Keratinocyte (primary cell): Measurements from ENCODE around the gene CYB5A. TPM values are rescaled to one million over a fixed set of nuclear protein-coding genes. Genes with fewer than 3 reads are reported as not detected.

ENCODE experiments used
- DNase-seq: peaks from one replicate; pipeline ENCODE4 v3.0.0-alpha.2; 2011; ENCODE audit warnings: low read depth, missing footprints, low spot score
- FAIRE-seq: peaks from 2 replicates; lab custom pipeline; 2011; peaks lifted over from hg19 to GRCh38; lab: Jason Lieb, UNC
- H2AFZ ChIP-seq: 2 replicates; pipeline ENCODE4 v1.6.0; 2012; ENCODE audit warnings: low read length, control low read depth, inconsistent platforms; ENCODE audit not compliant: control insufficient read depth
- H3K27ac ChIP-seq: 2 replicates; pipeline ENCODE4 v1.5.1; 2011; ENCODE audit warnings: low read length; ENCODE audit not compliant: control insufficient read depth, insufficient read depth
- H3K27me3 ChIP-seq: 3 replicates; pipeline ENCODE4 v1.6.0; 2011; ENCODE audit warnings: low read length; ENCODE audit not compliant: control insufficient read depth, insufficient read depth; ENCODE audit errors: extremely low read depth
- H3K36me3 ChIP-seq, 2 experiments: 2 replicates in 1 of 2; 3 replicates in 1 of 2; pipeline ENCODE4 v1.5.1; 2011; ENCODE audit warnings: low read length in 2 of 2, mild to moderate bottlenecking in 1 of 2; ENCODE audit not compliant: control insufficient read depth in 2 of 2, insufficient read depth in 2 of 2; ENCODE audit errors: extremely low read depth in 1 of 2
- H3K4me1 ChIP-seq: 3 replicates; pipeline ENCODE4 v1.5.1; 2011; ENCODE audit warnings: low read length; ENCODE audit not compliant: control insufficient read depth, insufficient read depth; ENCODE audit errors: extremely low read depth
- H3K4me2 ChIP-seq: 3 replicates; pipeline ENCODE4 v1.6.0; 2011; ENCODE audit warnings: low read depth, low read length; ENCODE audit not compliant: control insufficient read depth, insufficient read depth; ENCODE audit errors: extremely low read depth
- H3K4me3 ChIP-seq, 3 experiments: fragments of 200-600 bp in 1 of 3; sonication (generic) in 1 of 3; 2 replicates in 2 of 3; 3 replicates in 1 of 3; pipeline ENCODE4 v1.5.1; 2011 to 2016; ENCODE audit warnings: low read length in 3 of 3, mild to moderate bottlenecking in 3 of 3, control low read depth in 2 of 3, inconsistent platforms in 1 of 3, low read depth in 1 of 3, mixed read lengths in 1 of 3, mixed run types in 1 of 3, moderate library complexity in 1 of 3; ENCODE audit not compliant: control insufficient read depth in 2 of 3, insufficient read depth in 2 of 3; ENCODE audit errors: extremely low read depth in 1 of 3
- H3K79me2 ChIP-seq: 2 replicates; pipeline ENCODE4 v1.6.0; 2012; ENCODE audit warnings: low read length; ENCODE audit not compliant: control insufficient read depth, insufficient read depth
- H3K9ac ChIP-seq: 3 replicates; pipeline ENCODE4 v1.6.0; 2011; ENCODE audit warnings: low read length; ENCODE audit not compliant: control insufficient read depth, insufficient read depth; ENCODE audit errors: extremely low read depth
- H3K9me1 ChIP-seq: 3 replicates; pipeline ENCODE4 v1.6.0; 2011; ENCODE audit warnings: low read length; ENCODE audit not compliant: control insufficient read depth, insufficient read depth; ENCODE audit errors: extremely low read depth
- H3K9me3 ChIP-seq: 2 replicates; pipeline ENCODE4 v1.5.1; 2012; ENCODE audit warnings: low read depth, low read length; ENCODE audit not compliant: control insufficient read depth
- H4K20me1 ChIP-seq: 3 replicates; pipeline ENCODE4 v1.6.0; 2011; ENCODE audit warnings: low read length; ENCODE audit not compliant: control insufficient read depth, insufficient read depth; ENCODE audit errors: extremely low read depth
- EZH2 ChIP-seq: IDR thresholded peaks from one replicate; pipeline ENCODE4 v1.6.1; 2012; ENCODE audit warnings: inconsistent platforms, mild to moderate bottlenecking, low read length, moderate library complexity
- dilution Hi-C: fragments of 300-500 bp; cut with MboI; formaldehyde crosslinking; loops from one replicate; pipeline ENCODE4 v1.7.0; 2020; ENCODE audit warnings: low sequenced_read_pairs; ENCODE audit not compliant: extremely low pct_ligation_motif_present
- polyA plus RNA-seq, 5 experiments: library from polyadenylated mRNA; depleted of rRNA in 3 of 5; stranded (reverse) in 3 of 5; stranded (forward) in 1 of 5; unstranded in 1 of 5; fragments of >200 nt; gene quantifications; 1 replicate in 1 of 5; 2 replicates in 3 of 5; 3 replicates in 1 of 5; pipeline versions ENCODE4 v1.2.1 to v1.2.3, GENCODE V29; 2011 to 2012; ENCODE audit warnings: missing spikeins in 2 of 5, low read depth in 1 of 5, low replicate concordance in 1 of 5
- TF ChIP-seq, protein P1 (sequence below), 3 experiments: IDR thresholded peaks in 1 of 3; conservative IDR thresholded peaks in 1 of 3; optimal IDR thresholded peaks in 1 of 3; 2 replicates in 2 of 3; 3 replicates in 1 of 3; pipeline versions ENCODE3 to v1.5.1; 2011; ENCODE audit warnings: low read length in 3 of 3, mild to moderate bottlenecking in 3 of 3, moderate library complexity in 2 of 3, control low read depth in 1 of 3, inconsistent platforms in 1 of 3; ENCODE audit not compliant: insufficient read depth in 2 of 3; ENCODE audit errors: extremely low read depth in 1 of 3

The CYB5A gene
- polyA plus RNA-seq, 1 donor (not counting 4 experiments of a cell fraction or from before 2014, with no cell fraction given), result 49.4 TPM

DNA sequence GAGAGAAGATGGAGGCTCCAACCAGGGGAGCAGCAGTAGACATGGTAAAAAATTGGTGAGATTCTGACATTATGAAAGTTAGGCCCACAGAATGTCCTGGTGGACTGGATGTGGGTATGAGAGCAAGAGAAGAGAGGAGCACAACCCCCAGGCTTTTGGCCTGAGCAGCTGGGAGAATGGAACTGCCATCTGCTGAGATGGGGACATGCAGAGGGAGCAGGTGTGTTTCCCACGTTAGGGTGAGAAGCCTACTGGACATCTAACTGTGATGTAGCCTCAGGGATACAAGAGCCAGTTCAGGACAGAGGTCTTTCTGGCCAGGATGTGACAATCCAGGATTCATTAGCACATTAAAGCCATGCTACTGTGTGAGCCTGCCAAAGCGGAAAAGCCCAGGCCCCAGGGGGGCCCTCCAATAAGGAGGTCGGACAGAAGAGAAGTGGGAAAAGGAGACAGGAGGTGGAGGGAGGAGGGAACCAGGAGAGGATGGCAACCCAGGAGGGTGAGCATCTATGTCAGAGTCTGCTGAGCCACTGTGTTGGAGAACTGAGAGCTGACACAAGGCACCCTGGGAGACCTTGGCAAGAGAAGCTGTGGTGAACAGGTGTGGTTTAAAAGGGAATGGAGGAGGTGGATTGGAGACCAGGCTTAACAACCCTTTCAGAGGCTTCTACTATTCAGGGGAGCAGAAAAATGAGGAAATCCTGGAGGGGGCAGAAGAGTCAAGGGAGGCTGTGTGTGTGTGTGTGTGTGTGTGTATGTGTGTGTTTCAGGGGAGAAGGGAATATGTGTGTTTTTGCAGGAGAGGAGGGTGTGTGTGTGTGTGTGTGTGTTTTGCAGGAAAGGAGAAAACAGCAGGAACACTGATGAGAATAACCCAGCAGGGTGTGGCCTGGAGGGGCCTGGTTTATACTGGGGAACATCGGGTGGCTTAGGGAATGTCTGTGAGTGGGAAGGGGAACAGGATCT is 10.5 kb downstream of the CYB5A start:
- Histone ChIP-seq H2AFZ (no peak overlapping the region), H3K9ac (no peak overlapping the region), H3K4me2 (no peak overlapping the region), H3K27me3 (no peaks in the 10 kb centered on the region), H3K36me3 (no peaks in the 10 kb centered on the region), H3K4me3 (no peak overlapping the region), H3K27ac (no peak overlapping the region), H3K79me2 (no peaks in the 10 kb centered on the region), H3K4me1 (no peaks in the 10 kb centered on the region), H3K9me3 (no peaks in the 10 kb centered on the region), H3K9me1 (no peaks in the 10 kb centered on the region), H4K20me1 (no peaks in the 10 kb centered on the region)
- DNase-seq (no peak), FAIRE-seq (no peak)
- dilution Hi-C loops, result no loop called here
- no peak for TF ChIP-seq EZH2
- TF ChIP-seq, protein P1, sequence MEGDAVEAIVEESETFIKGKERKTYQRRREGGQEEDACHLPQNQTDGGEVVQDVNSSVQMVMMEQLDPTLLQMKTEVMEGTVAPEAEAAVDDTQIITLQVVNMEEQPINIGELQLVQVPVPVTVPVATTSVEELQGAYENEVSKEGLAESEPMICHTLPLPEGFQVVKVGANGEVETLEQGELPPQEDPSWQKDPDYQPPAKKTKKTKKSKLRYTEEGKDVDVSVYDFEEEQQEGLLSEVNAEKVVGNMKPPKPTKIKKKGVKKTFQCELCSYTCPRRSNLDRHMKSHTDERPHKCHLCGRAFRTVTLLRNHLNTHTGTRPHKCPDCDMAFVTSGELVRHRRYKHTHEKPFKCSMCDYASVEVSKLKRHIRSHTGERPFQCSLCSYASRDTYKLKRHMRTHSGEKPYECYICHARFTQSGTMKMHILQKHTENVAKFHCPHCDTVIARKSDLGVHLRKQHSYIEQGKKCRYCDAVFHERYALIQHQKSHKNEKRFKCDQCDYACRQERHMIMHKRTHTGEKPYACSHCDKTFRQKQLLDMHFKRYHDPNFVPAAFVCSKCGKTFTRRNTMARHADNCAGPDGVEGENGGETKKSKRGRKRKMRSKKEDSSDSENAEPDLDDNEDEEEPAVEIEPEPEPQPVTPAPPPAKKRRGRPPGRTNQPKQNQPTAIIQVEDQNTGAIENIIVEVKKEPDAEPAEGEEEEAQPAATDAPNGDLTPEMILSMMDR (optimal IDR thresholded peaks at IDR 0.05 in 1 of 3, IDR thresholded peaks at IDR 0.05 in 1 of 3, conservative IDR thresholded peaks at IDR 0.05 in 1 of 3; ENCODE audit: extremely low read depth in 1 of 3, insufficient read depth in 2 of 3, low read length in 3 of 3), result no peak

DNA sequence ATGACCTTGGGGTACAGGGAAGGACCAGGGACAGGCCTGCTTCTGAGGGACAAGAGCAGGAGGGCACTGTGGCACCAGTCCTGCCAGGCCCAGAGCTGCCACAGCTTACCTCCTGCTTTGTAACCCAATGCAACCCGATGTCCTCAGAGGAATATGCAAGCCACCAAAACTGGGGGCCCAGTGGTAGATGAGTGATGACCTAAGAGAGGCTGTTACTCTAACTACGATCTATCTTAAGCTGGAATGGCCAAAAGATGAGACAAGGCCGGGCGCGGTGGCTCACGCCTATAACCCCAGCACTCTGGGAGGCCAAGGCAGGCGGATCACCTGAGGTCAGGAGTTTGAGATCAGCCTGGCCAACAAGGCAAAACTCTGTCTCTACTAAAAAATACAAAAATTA is 12.8 kb downstream of the CYB5A start:
- DNase-seq, result no peak
- Histone ChIP-seq H3K4me2 (no peak overlapping the region), H3K79me2 (no peaks in the 10 kb centered on the region), H3K4me1 (no peaks in the 10 kb centered on the region), H3K9ac (no peak overlapping the region), H3K4me3 (no peak overlapping the region), H3K9me1 (no peaks in the 10 kb centered on the region), H2AFZ (no peak overlapping the region), H3K27me3 (no peaks in the 10 kb centered on the region), H3K36me3 (no peaks in the 10 kb centered on the region), H3K27ac (no peak overlapping the region), H4K20me1 (no peaks in the 10 kb centered on the region), H3K9me3 (no peaks in the 10 kb centered on the region)
- dilution Hi-C loops, result no loop called here
- no peak for FAIRE-seq
- no peak for TF ChIP-seq EZH2
- TF ChIP-seq, protein P1 (optimal IDR thresholded peaks at IDR 0.05 in 1 of 3, IDR thresholded peaks at IDR 0.05 in 1 of 3, conservative IDR thresholded peaks at IDR 0.05 in 1 of 3; ENCODE audit: extremely low read depth in 1 of 3, insufficient read depth in 2 of 3, low read length in 3 of 3), result no peak
